K562 (cell line): ENCODE data around the gene CSKMT. TPM values are rescaled to one million over a fixed set of nuclear protein-coding genes. Genes with fewer than 3 reads are reported as not detected.

ENCODE experiments used
- ATAC-seq: fragments of 200-7000 bp; cut with Tn5 transposase; 3 replicates; pipeline ENCODE4 v1.9.1; 2020; ENCODE audit warnings: moderate library complexity
- BruUV-seq: library from RNA; stranded (reverse); fragments of 400-500 nt; replicated peaks from 2 replicates; lab custom pipeline; 2021; lab: Mats Ljungman, UMichigan
- CTCF ChIA-PET: fragments of 300-600 bp; formaldehyde crosslinking; extraction: SDS; loops from one replicate; lab custom pipeline; 2021; ENCODE audit warnings: low intra/inter-chr PET ratio; lab: Yijun Ruan, JAX
- POLR2A ChIA-PET: fragments of 300-600, 350-650 bp; sonication (Branson Sonifier 250); formaldehyde crosslinking; extraction: SDS; loops from one replicate; lab custom pipeline; 2021; ENCODE audit warnings: antibody characterized with exemption, inconsistent platforms; lab: Yijun Ruan, JAX
- DNase-seq, 4 experiments: peaks; one replicate each; pipeline versions ENCODE4 v3.0.0 to v3.0.0-alpha.2; 2011 to 2018; ENCODE audit warnings: low spot score in 3 of 4, mixed read lengths in 3 of 4; ENCODE audit errors: extremely low read depth in 1 of 4
- FAIRE-seq: peaks from 2 replicates; lab custom pipeline; 2011; peaks lifted over from hg19 to GRCh38; lab: Jason Lieb, UNC
- H2AFZ ChIP-seq: 2 replicates; pipeline ENCODE4 v1.6.0; 2011; ENCODE audit warnings: low read depth, low read length, control low read depth, inconsistent platforms
- H3K27ac ChIP-seq: fragments of 200-600 bp; 3 replicates; pipeline ENCODE4 v1.8.0; 2011; ENCODE audit warnings: low read depth, mild to moderate bottlenecking, control low read depth, inconsistent platforms, low read length, moderate library complexity, mixed read lengths; ENCODE audit errors: extremely low read depth
- H3K27me3 ChIP-seq, 2 experiments: fragments of 300-600 bp in 1 of 2; 2 replicates in 1 of 2; 3 replicates in 1 of 2; pipeline versions ENCODE4 v1.6.0 to v1.8.0; 2011; ENCODE audit warnings: inconsistent platforms in 2 of 2, low read length in 2 of 2, mild to moderate bottlenecking in 1 of 2, mixed read lengths in 1 of 2, moderate library complexity in 1 of 2; ENCODE audit not compliant: control insufficient read depth in 2 of 2, insufficient read depth in 2 of 2
- H3K36me3 ChIP-seq: fragments of 300-600 bp; 3 replicates; pipeline ENCODE4 v1.8.0; 2011; ENCODE audit warnings: mild to moderate bottlenecking, low read length, inconsistent platforms; ENCODE audit not compliant: control insufficient read depth, insufficient read depth
- H3K4me1 ChIP-seq, 2 experiments: fragments of 200-600 bp in 1 of 2; replicated peaks in 1 of 2; 2 replicates in 1 of 2; 3 replicates in 1 of 2; pipeline versions ENCODE4 v1.5.1 to v1.8.0; 2011; ENCODE audit warnings: inconsistent platforms in 2 of 2, low read length in 2 of 2, mild to moderate bottlenecking in 1 of 2, mixed read lengths in 1 of 2, moderate library complexity in 1 of 2; ENCODE audit not compliant: control insufficient read depth in 2 of 2, insufficient read depth in 2 of 2
- H3K4me2 ChIP-seq: 2 replicates; pipeline ENCODE4 v1.6.1; 2011; ENCODE audit warnings: low read length, control low read depth, inconsistent platforms, mixed read lengths; ENCODE audit not compliant: insufficient read depth
- H3K4me3 ChIP-seq: fragments of 200-600 bp; sonication (generic), shearing (Covaris generic); 2 replicates; pipeline ENCODE4 v1.5.1; 2016; ENCODE audit warnings: control low read depth, inconsistent platforms
- H3K79me2 ChIP-seq: fragments of 200-600 bp; 3 replicates; pipeline ENCODE4 v1.8.0; 2011; ENCODE audit warnings: low read length, inconsistent platforms; ENCODE audit not compliant: control insufficient read depth, insufficient read depth
- H3K9ac ChIP-seq, 2 experiments: 2 replicates each; pipeline versions ENCODE4 v1.6.0 to v1.6.1; 2011; ENCODE audit warnings: low read depth in 2 of 2, low read length in 2 of 2, control low read depth in 1 of 2, inconsistent platforms in 1 of 2, mild to moderate bottlenecking in 1 of 2, mixed read lengths in 1 of 2; ENCODE audit not compliant: insufficient read depth in 1 of 2
- H3K9me1 ChIP-seq: one replicate; pipeline ENCODE4 v1.6.0; 2011; ENCODE audit warnings: inconsistent platforms, mild to moderate bottlenecking, low read length, moderate library complexity; ENCODE audit not compliant: control insufficient read depth, insufficient read depth
- H3K9me3 ChIP-seq: replicated peaks from 2 replicates; pipeline ENCODE4 v1.5.1; 2011; ENCODE audit warnings: low read depth, low read length, inconsistent platforms; ENCODE audit not compliant: control insufficient read depth, insufficient read depth
- H4K20me1 ChIP-seq: replicated peaks from 2 replicates; pipeline ENCODE4 v1.6.1; 2011; ENCODE audit warnings: low read length, inconsistent platforms, mixed read lengths; ENCODE audit not compliant: control insufficient read depth, insufficient read depth
- CREM ChIP-seq: IDR thresholded peaks from 2 replicates; pipeline ENCODE4 v1.6.1; 2014; ENCODE audit warnings: antibody characterized with exemption, low read depth
- FOXP1 ChIP-seq: sonication (generic); formaldehyde crosslinking; IDR thresholded peaks from 2 replicates; pipeline ENCODE4 v1.8.0; 2022; ENCODE audit warnings: mild to moderate bottlenecking, missing genetic modification reagents
- GABPB1 ChIP-seq: sonication (generic); formaldehyde crosslinking; IDR thresholded peaks from 2 replicates; pipeline ENCODE4 v1.8.0; 2022; ENCODE audit warnings: mild to moderate bottlenecking, missing genetic modification reagents
- NONO ChIP-seq, 2 experiments: fragments of 200-400 bp in 1 of 2; fragments of 450-650 bp in 1 of 2; formaldehyde crosslinking in 1 of 2; IDR thresholded peaks; 2 replicates each; pipeline ENCODE4 v1.6.1; 2017; ENCODE audit warnings: low read depth in 2 of 2, mild to moderate bottlenecking in 2 of 2, moderate library complexity in 2 of 2, low read length in 1 of 2
- RAD21 ChIP-seq, 2 experiments: fragments of 250-450 bp in 1 of 2; fragments of 450-650 bp in 1 of 2; sonication (Bioruptor Pico) in 1 of 2; formaldehyde crosslinking in 1 of 2; IDR thresholded peaks in 1 of 2; conservative IDR thresholded peaks in 1 of 2; 2 replicates each; pipeline versions ENCODE4 v1.4.0 to v1.8.0; 2020 to 2022; ENCODE audit warnings: mild to moderate bottlenecking in 2 of 2, moderate library complexity in 1 of 2
- SNRNP70 ChIP-seq: fragments of 200-400 bp; formaldehyde crosslinking; optimal IDR thresholded peaks from 2 replicates; pipeline ENCODE3; 2017; ENCODE audit warnings: low read depth, low read length
- TEAD4 ChIP-seq, 2 experiments: sonication (generic) in 1 of 2; formaldehyde crosslinking in 1 of 2; IDR thresholded peaks; 2 replicates each; pipeline versions ENCODE4 v1.6.1 to v1.8.0; 2012 to 2022; ENCODE audit warnings: borderline replicate concordance in 1 of 2, inconsistent platforms in 1 of 2, low read length in 1 of 2, mild to moderate bottlenecking in 1 of 2, missing genetic modification reagents in 1 of 2
- WGBS: fragments of 100-300 bp; shearing (Covaris generic); methylation state at CpG from one replicate; pipeline ENCODE4 v1.1.6; 2016; ENCODE audit warnings: low coverage, mixed read lengths; ENCODE audit not compliant: insufficient coverage; ENCODE audit errors: missing lambda C conversion rate; 5-methylcytosine and 5-hydroxymethylcytosine counted together
- in situ Hi-C: fragments of 300-500 bp; cut with MboI; formaldehyde crosslinking; loops from 4 replicates; pipeline ENCODE4 v1.15.0; 2018; ENCODE audit warnings: inconsistent platforms, mixed read lengths
- intact Hi-C: fragments of 100-400 bp; cut with micrococcal nuclease; formaldehyde crosslinking; loops from 2 replicates; pipeline ENCODE4 v1.14.2; 2022
- polyA plus RNA-seq, 8 experiments: library from polyadenylated mRNA; depleted of rRNA in 4 of 8; stranded (reverse) in 5 of 8; unstranded in 3 of 8; fragments of >200 nt; fragmentation: Nextera tagmentation in 2 of 8; fragmentation: Illumina TruSeq in 1 of 8; extraction: Ambion mirVana in 2 of 8; extraction: Trizol in 1 of 8; gene quantifications; 2 replicates each; pipeline versions ENCODE4 v1.2.1 to v1.2.3, GENCODE V29; 2011 to 2014; ENCODE audit warnings: inconsistent platforms in 1 of 8, missing spikeins in 1 of 8
- total RNA-seq, 7 experiments: library from RNA; depleted of rRNA in 6 of 7; stranded (reverse); fragments of >200 nt in 6 of 7; fragmentation: Illumina TruSeq in 2 of 7; extraction: Trizol in 2 of 7; gene quantifications; 2 replicates each; pipeline versions ENCODE4 v1.2.1 to v1.2.3, GENCODE V29; 2011 to 2021; ENCODE audit warnings: low replicate concordance in 1 of 7
- TF ChIP-seq, protein P1 (sequence below): IDR thresholded peaks from 2 replicates; pipeline ENCODE4 v1.6.1; 2012; ENCODE audit warnings: low read depth, low read length, improper control_type of control experiment, borderline replicate concordance
- TF ChIP-seq, protein P2 (sequence below): fragments of 450-650 bp; IDR thresholded peaks from 2 replicates; pipeline ENCODE4 v1.6.1; 2016; ENCODE audit warnings: borderline replicate concordance
- TF ChIP-seq, protein P3 (sequence below), 2 experiments: fragments of 450-650 bp; IDR thresholded peaks; 2 replicates each; pipeline ENCODE4 v1.6.1; 2016
- TF ChIP-seq, protein P4 (sequence below), 2 experiments: fragments of 450-650 bp; conservative IDR thresholded peaks; 2 replicates each; pipeline ENCODE4 v1.6.1; 2017; ENCODE audit warnings: mild to moderate bottlenecking in 2 of 2, moderate library complexity in 2 of 2

The CSKMT gene
- total and polyA plus RNA-seq, 9 of the 15 experiments (the other 6 are each of a cell fraction or from before 2014, with no cell fraction given), result 10.3 to 108 (median 27.2) TPM

DNA sequence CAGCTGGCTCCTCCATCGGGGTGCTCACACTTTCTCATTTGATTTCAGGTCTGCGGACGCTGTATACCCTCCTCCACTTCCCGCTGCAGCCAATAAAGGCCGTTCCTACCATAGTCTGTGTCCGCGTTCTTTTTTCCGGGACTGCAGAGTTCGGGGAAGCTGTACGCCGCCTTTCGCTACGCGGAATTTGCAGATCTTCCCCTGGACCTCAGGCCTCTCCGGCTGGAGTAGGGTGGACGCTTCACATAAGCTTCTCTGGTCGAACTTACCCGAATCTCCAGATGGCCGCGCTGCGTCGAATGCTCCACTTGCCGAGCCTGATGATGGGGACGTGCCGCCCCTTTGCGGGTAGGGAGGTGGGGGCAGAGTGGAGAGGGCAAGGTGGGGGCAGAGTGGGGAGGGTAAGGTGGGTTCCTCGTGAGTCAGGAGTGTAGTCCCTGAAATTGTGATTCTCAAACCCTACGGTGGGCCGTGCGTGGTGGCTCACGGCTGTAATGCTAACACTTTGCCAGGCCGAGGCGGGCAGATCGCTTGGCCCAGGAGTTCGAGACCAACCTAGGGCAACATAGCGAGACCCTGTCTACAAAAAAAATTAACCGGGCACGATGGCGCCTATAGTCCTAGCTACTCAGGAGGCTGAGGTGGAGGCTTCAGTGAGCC lies 617 bp downstream of the CSKMT start:
- intact Hi-C loops (loop anchor here (2.0 to 5.0 kb wide), 2 partner anchors 19 to 177 kb away; partner anchors contain the start of gene GANAB), in situ Hi-C loops (no loop called here)
- peak overlapping the region; percentile 72 for H3K27ac ChIP-seq
- CTCF ChIA-PET, result interaction anchor here (0.7 kb wide), 1 partner anchor 35 kb away, joined by 3 read pairs; no protein-coding TSS in a partner anchor
- H3K79me2 ChIP-seq, result peaks cover 81% of the 10 kb centered on the region
- H3K9me3 ChIP-seq, result no peaks in the 10 kb centered on the region
- peaks cover 7% of the 10 kb centered on the region; the same call in 1 of the 2 replicates for H4K20me1 ChIP-seq
- POLR2A ChIA-PET, result interaction anchor here (0.5 to 8.8 kb wide), 57 partner anchors 9 to 1072 kb away, joined by 3 to 161 read pairs (median 5); partner anchors contain the start of genes B3GAT3, EEF1G, EML3 and GANAB
- H3K4me1 ChIP-seq, result peaks cover 19 to 41% of the 10 kb centered on the region in 2 experiments; a peak in 4 of 5 replicates
- FAIRE-seq (no peak), DNase-seq (peak; percentile 47 to 75 (median 66)), ATAC-seq (peak; percentile 32)
- no peak overlapping the region for H2AFZ ChIP-seq
- H3K36me3 ChIP-seq, result peaks cover 55% of the 10 kb centered on the region
- WGBS, result under 1% methylated on average over 33 of the region's 39 CpGs
- H3K27me3 ChIP-seq, result no peaks in the 10 kb centered on the region
- peak overlapping the region; percentile 85 to 100 for H3K9ac ChIP-seq
- H3K4me2 ChIP-seq, result peak overlapping the region; percentile 97
- no peaks in the 10 kb centered on the region for H3K9me1 ChIP-seq
- BruUV-seq, result no TSS peak
- H3K4me3 ChIP-seq, result peak overlapping the region; percentile 73
- TF ChIP-seq SNRNP70, result peak; percentile 86
- peak; percentile 9; the same call in 1 of the 2 replicates for TF ChIP-seq TEAD4 (IDR thresholded peaks at IDR 0.05; ENCODE audit: low read length)
- no peak for TF ChIP-seq TEAD4 (CRISPR knock-in tag; IDR thresholded peaks at IDR 0.05; ENCODE audit: borderline replicate concordance)
- TF ChIP-seq, protein P1, sequence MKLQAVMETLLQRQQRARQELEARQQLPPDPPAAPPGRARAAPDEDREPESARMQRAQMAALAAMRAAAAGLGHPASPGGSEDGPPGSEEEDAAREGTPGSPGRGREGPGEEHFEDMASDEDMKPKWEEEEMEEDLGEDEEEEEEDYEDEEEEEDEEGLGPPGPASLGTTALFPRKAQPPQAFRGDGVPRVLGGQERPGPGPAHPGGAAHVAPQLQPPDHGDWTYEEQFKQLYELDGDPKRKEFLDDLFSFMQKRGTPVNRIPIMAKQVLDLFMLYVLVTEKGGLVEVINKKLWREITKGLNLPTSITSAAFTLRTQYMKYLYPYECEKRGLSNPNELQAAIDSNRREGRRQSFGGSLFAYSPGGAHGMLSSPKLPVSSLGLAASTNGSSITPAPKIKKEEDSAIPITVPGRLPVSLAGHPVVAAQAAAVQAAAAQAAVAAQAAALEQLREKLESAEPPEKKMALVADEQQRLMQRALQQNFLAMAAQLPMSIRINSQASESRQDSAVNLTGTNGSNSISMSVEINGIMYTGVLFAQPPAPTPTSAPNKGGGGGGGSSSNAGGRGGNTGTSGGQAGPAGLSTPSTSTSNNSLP, result no peak
- TF ChIP-seq, protein P2, sequence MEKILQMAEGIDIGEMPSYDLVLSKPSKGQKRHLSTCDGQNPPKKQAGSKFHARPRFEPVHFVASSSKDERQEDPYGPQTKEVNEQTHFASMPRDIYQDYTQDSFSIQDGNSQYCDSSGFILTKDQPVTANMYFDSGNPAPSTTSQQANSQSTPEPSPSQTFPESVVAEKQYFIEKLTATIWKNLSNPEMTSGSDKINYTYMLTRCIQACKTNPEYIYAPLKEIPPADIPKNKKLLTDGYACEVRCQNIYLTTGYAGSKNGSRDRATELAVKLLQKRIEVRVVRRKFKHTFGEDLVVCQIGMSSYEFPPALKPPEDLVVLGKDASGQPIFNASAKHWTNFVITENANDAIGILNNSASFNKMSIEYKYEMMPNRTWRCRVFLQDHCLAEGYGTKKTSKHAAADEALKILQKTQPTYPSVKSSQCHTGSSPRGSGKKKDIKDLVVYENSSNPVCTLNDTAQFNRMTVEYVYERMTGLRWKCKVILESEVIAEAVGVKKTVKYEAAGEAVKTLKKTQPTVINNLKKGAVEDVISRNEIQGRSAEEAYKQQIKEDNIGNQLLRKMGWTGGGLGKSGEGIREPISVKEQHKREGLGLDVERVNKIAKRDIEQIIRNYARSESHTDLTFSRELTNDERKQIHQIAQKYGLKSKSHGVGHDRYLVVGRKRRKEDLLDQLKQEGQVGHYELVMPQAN, result peak; percentile 32; the same call in 1 of the 2 replicates
- TF ChIP-seq, protein P3, sequence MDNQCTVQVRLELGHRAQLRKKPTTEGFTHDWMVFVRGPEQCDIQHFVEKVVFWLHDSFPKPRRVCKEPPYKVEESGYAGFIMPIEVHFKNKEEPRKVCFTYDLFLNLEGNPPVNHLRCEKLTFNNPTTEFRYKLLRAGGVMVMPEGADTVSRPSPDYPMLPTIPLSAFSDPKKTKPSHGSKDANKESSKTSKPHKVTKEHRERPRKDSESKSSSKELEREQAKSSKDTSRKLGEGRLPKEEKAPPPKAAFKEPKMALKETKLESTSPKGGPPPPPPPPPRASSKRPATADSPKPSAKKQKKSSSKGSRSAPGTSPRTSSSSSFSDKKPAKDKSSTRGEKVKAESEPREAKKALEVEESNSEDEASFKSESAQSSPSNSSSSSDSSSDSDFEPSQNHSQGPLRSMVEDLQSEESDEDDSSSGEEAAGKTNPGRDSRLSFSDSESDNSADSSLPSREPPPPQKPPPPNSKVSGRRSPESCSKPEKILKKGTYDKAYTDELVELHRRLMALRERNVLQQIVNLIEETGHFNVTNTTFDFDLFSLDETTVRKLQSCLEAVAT (IDR thresholded peaks at IDR 0.05), result peak in 1 of 2 experiments; percentile 51; a peak in 1 of 4 replicates
- TF ChIP-seq, protein P4, sequence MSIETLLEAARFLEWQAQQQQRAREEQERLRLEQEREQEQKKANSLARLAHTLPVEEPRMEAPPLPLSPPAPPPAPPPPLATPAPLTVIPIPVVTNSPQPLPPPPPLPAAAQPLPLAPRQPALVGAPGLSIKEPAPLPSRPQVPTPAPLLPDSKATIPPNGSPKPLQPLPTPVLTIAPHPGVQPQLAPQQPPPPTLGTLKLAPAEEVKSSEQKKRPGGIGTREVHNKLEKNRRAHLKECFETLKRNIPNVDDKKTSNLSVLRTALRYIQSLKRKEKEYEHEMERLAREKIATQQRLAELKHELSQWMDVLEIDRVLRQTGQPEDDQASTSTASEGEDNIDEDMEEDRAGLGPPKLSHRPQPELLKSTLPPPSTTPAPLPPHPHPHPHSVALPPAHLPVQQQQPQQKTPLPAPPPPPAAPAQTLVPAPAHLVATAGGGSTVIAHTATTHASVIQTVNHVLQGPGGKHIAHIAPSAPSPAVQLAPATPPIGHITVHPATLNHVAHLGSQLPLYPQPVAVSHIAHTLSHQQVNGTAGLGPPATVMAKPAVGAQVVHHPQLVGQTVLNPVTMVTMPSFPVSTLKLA (conservative IDR thresholded peaks at IDR 0.05), result peak in 1 of 2 experiments; percentile 9; a peak in 1 of 4 replicates
- 0 out of 4 replicates have a peak, but pooled peaks of 1 of the 2 experiments have one; percentile 20 for TF ChIP-seq NONO (IDR thresholded peaks at IDR 0.05; ENCODE audit: low read depth in 2 of 2, low read length in 1 of 2)
- peak; percentile 28; the same call in 1 of the 2 replicates for TF ChIP-seq CREM
- TF ChIP-seq FOXP1 (CRISPR knock-in tag), result 0 out of 2 replicates have a peak, but pooled peaks have one; percentile 36
- TF ChIP-seq RAD21 (CRISPR knock-in tag; conservative IDR thresholded peaks at IDR 0.05 in 1 of 2, IDR thresholded peaks at IDR 0.05 in 1 of 2), result 0 out of 4 replicates have a peak, but pooled peaks of 1 of the 2 experiments have one; percentile 2
- TF ChIP-seq GABPB1 (CRISPR knock-in tag), result no peak
